ENCODE measurements around the gene PLAC1. TPM values are rescaled to one million over a fixed set of nuclear protein-coding genes. Genes with fewer than 3 reads are reported as not detected.

The PLAC1 gene
- polyA plus RNA-seq, 1 donor from 2014 or later, result not detected

- H3F3A ChIP-seq (ENCODE audit: insufficient read depth, low read length, poor library complexity, severe bottlenecking), result no peaks in the 10 kb centered on the region
- no peaks in the 10 kb centered on the region for H3K9me2 ChIP-seq (ENCODE audit: insufficient read depth, low read length)
- no peaks in the 10 kb centered on the region for H4K20me1 ChIP-seq (ENCODE audit: insufficient read depth)
- no peaks in the 10 kb centered on the region for H3K79me2 ChIP-seq (replicated peaks; ENCODE audit: insufficient read depth, low read length)
- H3K9me3 ChIP-seq (ENCODE audit: low read length), result no peaks in the 10 kb centered on the region
- H3K4me3 ChIP-seq (ENCODE audit: low read length), result no peak overlapping the region
- no peak overlapping the region for H3K9ac ChIP-seq (ENCODE audit: low read length)
- H3K4me2 ChIP-seq (ENCODE audit: low read length), result no peak overlapping the region
- no peak overlapping the region for H2AFZ ChIP-seq (ENCODE audit: low read depth, low read length)
- TF ChIP-seq EP300 (conservative IDR thresholded peaks at IDR 0.05; ENCODE audit: poor library complexity, severe bottlenecking) (no peak), SMC3 (conservative IDR thresholded peaks at IDR 0.05; ENCODE audit: poor library complexity) (no peak), CTCF (IDR thresholded peaks at IDR 0.05; ENCODE audit: poor library complexity, severe bottlenecking) (no peak), REST (IDR thresholded peaks at IDR 0.05; ENCODE audit: borderline replicate concordance) (no peak), MXI1 (conservative IDR thresholded peaks at IDR 0.05; ENCODE audit: poor library complexity, severe bottlenecking) (no peak)
- no peaks in the 10 kb centered on the region for H3K27me3 ChIP-seq (ENCODE audit: insufficient read depth, low read depth, low read length)
- no peak overlapping the region for H3K27ac ChIP-seq (ENCODE audit: low read length)
- no peaks in the 10 kb centered on the region for H3K36me3 ChIP-seq (ENCODE audit: insufficient read depth, low read length)
Observed at GRCh38 chrX:134672101-134672500, 13.8 kb upstream of the PLAC1 start.

GRCh38 chrX:134671294-134671693 is 13.0 kb upstream of the PLAC1 start:
- H3K9me2 ChIP-seq (ENCODE audit: insufficient read depth, low read length), result no peaks in the 10 kb centered on the region
- no peak overlapping the region for H3K27ac ChIP-seq (ENCODE audit: low read length)
- H3K27me3 ChIP-seq (ENCODE audit: insufficient read depth, low read depth, low read length), result no peaks in the 10 kb centered on the region
- H4K20me1 ChIP-seq (ENCODE audit: insufficient read depth), result no peaks in the 10 kb centered on the region
- H3K9me3 ChIP-seq (ENCODE audit: low read length), result no peaks in the 10 kb centered on the region
- no peaks in the 10 kb centered on the region for H3F3A ChIP-seq (ENCODE audit: insufficient read depth, low read length, poor library complexity, severe bottlenecking)
- H3K79me2 ChIP-seq (replicated peaks; ENCODE audit: insufficient read depth, low read length), result no peaks in the 10 kb centered on the region
- no peak overlapping the region for H2AFZ ChIP-seq (ENCODE audit: low read depth, low read length)
- no peak overlapping the region for H3K9ac ChIP-seq (ENCODE audit: low read length)
- H3K36me3 ChIP-seq (ENCODE audit: insufficient read depth, low read length), result no peaks in the 10 kb centered on the region
- no peak overlapping the region for H3K4me2 ChIP-seq (ENCODE audit: low read length)
- H3K4me3 ChIP-seq (ENCODE audit: low read length), result no peak overlapping the region
- TF ChIP-seq TAF1 (IDR thresholded peaks at IDR 0.05; ENCODE audit: low read depth) (no peak), EP300 (conservative IDR thresholded peaks at IDR 0.05; ENCODE audit: poor library complexity, severe bottlenecking) (no peak), CTCF (IDR thresholded peaks at IDR 0.05; ENCODE audit: poor library complexity, severe bottlenecking) (no peak), MXI1 (conservative IDR thresholded peaks at IDR 0.05; ENCODE audit: poor library complexity, severe bottlenecking) (no peak), POLR2AphosphoS5 (IDR thresholded peaks at IDR 0.05) (no peak), REST (IDR thresholded peaks at IDR 0.05; ENCODE audit: borderline replicate concordance) (no peak), EZH2 (IDR thresholded peaks at IDR 0.05; ENCODE audit: borderline replicate concordance, insufficient read depth, low read length, poor library complexity, severe bottlenecking) (no peak), SMC3 (conservative IDR thresholded peaks at IDR 0.05; ENCODE audit: poor library complexity) (no peak), RAD21 (conservative IDR thresholded peaks at IDR 0.05) (no peak)
